Measurements from ENCODE around the gene TMC1. TPM values are rescaled to one million over a fixed set of nuclear protein-coding genes. Genes with fewer than 3 reads are reported as not detected.

Gene TMC1
- total RNA-seq, 2 experiments from 2014 or later, result not detected

- POLR2A ChIA-PET, result no interaction called here
Measured at GRCh38 chr9:72790989-72791388, 269.6 kb downstream of the TMC1 start.

GRCh38 chr9:72791436-72791835, 270.0 kb downstream of the TMC1 start:
- no peak overlapping the region for H3K27ac ChIP-seq (ENCODE audit: low read depth in 1 of 2, low read length in 2 of 2)
- peaks cover 0 to 3% of the 10 kb centered on the region in 2 experiments for H3K9me3 ChIP-seq (ENCODE audit: control insufficient read depth in 1 of 2, insufficient read depth in 1 of 2, low read length in 2 of 2)
- Mint-ChIP-seq H3K27me3 (no peaks in the 10 kb centered on the region), H3K4me3 (no peak overlapping the region), H3K9me3 (peaks cover 7% of the 10 kb centered on the region), H3K36me3 (ENCODE audit: low read depth) (no peaks in the 10 kb centered on the region), H3K4me1 (ENCODE audit: low read depth) (no peaks in the 10 kb centered on the region), H3K27ac (no peak overlapping the region)
- no peaks in the 10 kb centered on the region for H3K36me3 ChIP-seq (ENCODE audit: insufficient read depth, low read length)
- TF ChIP-seq CTCF (IDR thresholded peaks at IDR 0.05), result no peak
- POLR2A ChIA-PET, result no interaction called here
- CTCF ChIA-PET, result interaction anchor here (0.6 kb wide), 1 partner anchor 1839 kb away, joined by 3 read pairs; no protein-coding TSS in a partner anchor
- no peaks in the 10 kb centered on the region for H3K4me1 ChIP-seq (ENCODE audit: insufficient read depth, low read length)
- no peaks in the 10 kb centered on the region for H3K27me3 ChIP-seq (ENCODE audit: control insufficient read depth in 1 of 2, insufficient read depth in 2 of 2, low read length in 2 of 2)
- intact Hi-C loops (cut with DNase I, micrococcal nuclease), result no loop called here
- H3K4me3 ChIP-seq (ENCODE audit: low read length), result no peak overlapping the region
- DNase-seq (no peak), ATAC-seq (ENCODE audit: poor library complexity) (no peak)

More at GRCh38 chr9:72790989-72791388, 269.6 kb downstream of the TMC1 start:
- Histone ChIP-seq H3K27ac (ENCODE audit: low read depth in 1 of 2, low read length in 2 of 2) (no peak overlapping the region), H3K36me3 (ENCODE audit: insufficient read depth, low read length) (no peaks in the 10 kb centered on the region), H3K4me3 (ENCODE audit: low read length) (no peak overlapping the region), H3K4me1 (ENCODE audit: insufficient read depth, low read length) (no peaks in the 10 kb centered on the region), H3K9me3 (ENCODE audit: control insufficient read depth in 1 of 2, insufficient read depth in 1 of 2, low read length in 2 of 2) (peaks cover 0 to 3% of the 10 kb centered on the region in 2 experiments), H3K27me3 (ENCODE audit: control insufficient read depth in 1 of 2, insufficient read depth in 2 of 2, low read length in 2 of 2) (no peaks in the 10 kb centered on the region)
- no peaks in the 10 kb centered on the region for H3K36me3 Mint-ChIP-seq (ENCODE audit: low read depth)
- ATAC-seq (ENCODE audit: poor library complexity) (no peak), DNase-seq (no peak)
- no peak overlapping the region for H3K27ac Mint-ChIP-seq
- H3K27me3 Mint-ChIP-seq, result no peaks in the 10 kb centered on the region
- intact Hi-C loops (cut with DNase I, micrococcal nuclease), result no loop called here
- H3K4me1 Mint-ChIP-seq (ENCODE audit: low read depth), result no peaks in the 10 kb centered on the region
- CTCF ChIA-PET, result interaction anchor here (0.6 kb wide), 1 partner anchor 1840 kb away, joined by 3 read pairs; no protein-coding TSS in a partner anchor
- H3K4me3 Mint-ChIP-seq, result no peak overlapping the region
- TF ChIP-seq CTCF (IDR thresholded peaks at IDR 0.05), result no peak
- peaks cover 7% of the 10 kb centered on the region for H3K9me3 Mint-ChIP-seq

GRCh38 chr9:72794946-72795345, 273.5 kb downstream of the TMC1 start:
- H3K27me3 ChIP-seq (ENCODE audit: control insufficient read depth in 1 of 2, insufficient read depth in 2 of 2, low read length in 2 of 2), result no peaks in the 10 kb centered on the region
- ATAC-seq (ENCODE audit: poor library complexity) (no peak), DNase-seq (no peak)
- Mint-ChIP-seq H3K4me1 (ENCODE audit: low read depth) (no peaks in the 10 kb centered on the region), H3K27ac (no peak overlapping the region), H3K36me3 (ENCODE audit: low read depth) (no peaks in the 10 kb centered on the region), H3K9me3 (peaks cover 7% of the 10 kb centered on the region), H3K4me3 (no peak overlapping the region), H3K27me3 (no peaks in the 10 kb centered on the region)
- H3K9me3 ChIP-seq (ENCODE audit: control insufficient read depth in 1 of 2, insufficient read depth in 1 of 2, low read length in 2 of 2), result peaks cover 0 to 3% of the 10 kb centered on the region in 2 experiments
- intact Hi-C loops (cut with DNase I, micrococcal nuclease), result no loop called here
- ChIA-PET POLR2A (no interaction called here), CTCF (no interaction called here)
- no peak for TF ChIP-seq CTCF (IDR thresholded peaks at IDR 0.05)
- H3K4me1 ChIP-seq (ENCODE audit: insufficient read depth, low read length), result no peaks in the 10 kb centered on the region
- no peak overlapping the region for H3K27ac ChIP-seq (ENCODE audit: low read depth in 1 of 2, low read length in 2 of 2)
- no peaks in the 10 kb centered on the region for H3K36me3 ChIP-seq (ENCODE audit: insufficient read depth, low read length)
- H3K4me3 ChIP-seq (ENCODE audit: low read length), result no peak overlapping the region
